Type B pancreatic cell (in vitro differentiated cells): ENCODE data around the gene BICD2. TPM values are rescaled to one million over a fixed set of nuclear protein-coding genes. Genes with fewer than 3 reads are reported as not detected.

ENCODE experiments used
- DNase-seq: peaks from one replicate; pipeline ENCODE4 v3.0.0; 2021; ENCODE audit warnings: mixed read lengths; ENCODE audit not compliant: unreplicated experiment; ENCODE audit errors: extremely low spot score
- H3K27ac Mint-ChIP-seq: 2 replicates; pipeline ENCODE4 v1.8.0; 2021; ENCODE audit warnings: mild to moderate bottlenecking, mixed read lengths
- H3K27me3 Mint-ChIP-seq: 2 replicates; pipeline ENCODE4 v1.8.0; 2021; ENCODE audit warnings: mixed read lengths
- H3K36me3 Mint-ChIP-seq: 2 replicates; pipeline ENCODE4 v1.8.0; 2021; ENCODE audit warnings: mixed read lengths
- H3K4me1 Mint-ChIP-seq: one replicate; pipeline ENCODE4 v1.8.0; 2021; ENCODE audit warnings: mixed read lengths; ENCODE audit not compliant: unreplicated experiment
- H3K4me3 Mint-ChIP-seq: 2 replicates; pipeline ENCODE4 v1.8.0; 2021; ENCODE audit warnings: mild to moderate bottlenecking, mixed read lengths
- H3K9me3 Mint-ChIP-seq: 2 replicates; pipeline ENCODE4 v1.8.0; 2021; ENCODE audit warnings: mixed read lengths
- CTCF ChIP-seq: fragments of 200-600 bp; sonication (generic); conservative IDR thresholded peaks from 2 replicates; pipeline ENCODE4 v1.5.0; 2021; ENCODE audit warnings: antibody characterized with exemption, mild to moderate bottlenecking
- total RNA-seq: library from RNA; stranded (reverse); gene quantifications from 2 replicates; pipeline ENCODE4 v1.2.1, GENCODE V29; 2021; ENCODE audit warnings: low replicate concordance

BICD2 gene
- total RNA-seq, 1 donor from 2014 or later, result 28.6 TPM

- Mint-ChIP-seq H3K27ac (peak overlapping the region; percentile 68), H3K4me3 (peak overlapping the region; percentile 89), H3K36me3 (no peaks in the 10 kb centered on the region), H3K9me3 (no peaks in the 10 kb centered on the region), H3K27me3 (no peaks in the 10 kb centered on the region), H3K4me1 (peaks cover 36% of the 10 kb centered on the region)
- no peak for TF ChIP-seq CTCF
- no peak for DNase-seq
These were observed 2.4 kb downstream of the BICD2 start for GRCh38 chr9:92762196-92762595.

DNA sequence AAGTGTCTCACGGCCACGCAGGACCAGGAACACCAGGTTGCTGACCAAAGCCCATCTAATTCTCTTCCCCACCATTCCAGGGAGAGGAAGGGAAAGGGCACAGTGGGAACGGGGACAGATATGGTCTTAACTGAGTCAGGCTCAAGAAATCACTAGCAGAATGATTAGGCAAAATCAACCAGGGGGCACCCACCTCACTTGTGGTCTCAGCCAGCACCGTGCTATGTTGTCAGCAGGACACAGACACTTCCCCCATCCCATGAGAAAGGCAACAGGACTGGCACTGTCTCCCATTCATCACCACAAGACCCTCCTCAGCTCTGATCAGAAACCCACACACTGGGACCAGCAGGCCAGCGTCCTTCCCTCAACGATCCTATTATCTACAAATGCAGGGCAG is 2.9 kb downstream of the BICD2 start:
- no peak for DNase-seq
- H3K27ac Mint-ChIP-seq, result peak overlapping the region; percentile 68
- peak overlapping the region; percentile 89 for H3K4me3 Mint-ChIP-seq
- no peaks in the 10 kb centered on the region for H3K36me3 Mint-ChIP-seq
- TF ChIP-seq CTCF, result no peak
- H3K4me1 Mint-ChIP-seq, result peaks cover 36% of the 10 kb centered on the region
- H3K9me3 Mint-ChIP-seq, result no peaks in the 10 kb centered on the region
- H3K27me3 Mint-ChIP-seq, result no peaks in the 10 kb centered on the region

DNA sequence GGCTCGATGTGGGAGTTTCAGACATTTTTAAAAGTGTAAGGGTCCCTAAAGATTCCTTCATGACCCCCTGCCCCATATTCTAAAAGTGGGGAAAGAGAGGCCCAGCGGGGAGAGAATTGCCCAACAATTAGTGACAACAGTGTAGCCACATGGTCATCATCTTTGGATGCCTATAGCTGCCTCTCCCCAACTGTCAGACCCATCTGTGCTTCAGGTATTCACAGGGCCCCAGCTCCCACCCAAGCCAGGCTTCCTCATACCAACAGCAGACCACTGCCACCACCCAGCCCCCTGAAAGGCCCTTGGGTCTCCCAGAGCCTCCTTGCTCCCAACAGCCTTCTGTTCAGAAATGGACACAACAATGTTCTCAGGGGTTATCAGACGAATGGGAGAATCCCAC is 4.1 kb downstream of the BICD2 start:
- Mint-ChIP-seq H3K27ac (no peak overlapping the region), H3K36me3 (peaks cover 1% of the 10 kb centered on the region), H3K27me3 (no peaks in the 10 kb centered on the region), H3K9me3 (peaks cover 2% of the 10 kb centered on the region), H3K4me3 (no peak overlapping the region), H3K4me1 (peaks cover 27% of the 10 kb centered on the region)
- TF ChIP-seq CTCF, result no peak
- DNase-seq, result no peak

DNA sequence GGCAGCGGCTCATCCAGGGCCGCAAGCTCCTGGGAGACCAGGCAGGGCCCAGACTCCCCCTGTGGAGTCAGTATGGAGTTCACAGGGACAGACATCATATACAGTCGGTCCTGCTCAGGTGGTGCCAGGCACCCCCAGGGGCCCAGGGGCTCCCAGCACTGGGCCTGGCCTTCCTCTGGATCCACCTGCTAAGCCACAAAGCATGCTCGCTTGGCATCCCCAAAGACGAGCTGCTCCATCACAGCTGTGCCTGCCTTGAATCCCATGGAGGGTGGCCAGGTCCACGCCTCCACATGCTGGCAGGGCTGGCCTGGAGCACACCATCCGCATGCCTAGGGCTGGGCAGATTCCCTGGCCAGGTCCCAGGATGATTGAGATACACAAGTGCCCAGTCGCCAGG is 4.6 kb downstream of the BICD2 start:
- no peak for DNase-seq
- TF ChIP-seq CTCF, result no peak
- Mint-ChIP-seq H3K27ac (no peak overlapping the region), H3K36me3 (peaks cover 5% of the 10 kb centered on the region), H3K27me3 (no peaks in the 10 kb centered on the region), H3K4me1 (peaks cover 26% of the 10 kb centered on the region), H3K9me3 (peaks cover 5% of the 10 kb centered on the region), H3K4me3 (no peak overlapping the region)

- Mint-ChIP-seq H3K36me3 (peaks cover 5% of the 10 kb centered on the region), H3K27ac (no peak overlapping the region), H3K4me3 (no peak overlapping the region), H3K9me3 (peaks cover 5% of the 10 kb centered on the region), H3K4me1 (peaks cover 26% of the 10 kb centered on the region), H3K27me3 (no peaks in the 10 kb centered on the region)
- no peak for DNase-seq
- no peak for TF ChIP-seq CTCF
These were observed 5.2 kb downstream of the BICD2 start for GRCh38 chr9:92759446-92759845.

GRCh38 chr9:92756792-92757191 is 7.8 kb downstream of the BICD2 start:
- H3K9me3 Mint-ChIP-seq, result peaks cover 5% of the 10 kb centered on the region
- TF ChIP-seq CTCF, result no peak
- H3K27ac Mint-ChIP-seq, result peak overlapping the region; percentile 74
- no peak overlapping the region for H3K4me3 Mint-ChIP-seq
- H3K4me1 Mint-ChIP-seq, result peaks cover 9% of the 10 kb centered on the region
- DNase-seq, result no peak
- no peaks in the 10 kb centered on the region for H3K27me3 Mint-ChIP-seq
- peaks cover 11% of the 10 kb centered on the region for H3K36me3 Mint-ChIP-seq
